ENCODE results near the gene ZNF823.

DNA sequence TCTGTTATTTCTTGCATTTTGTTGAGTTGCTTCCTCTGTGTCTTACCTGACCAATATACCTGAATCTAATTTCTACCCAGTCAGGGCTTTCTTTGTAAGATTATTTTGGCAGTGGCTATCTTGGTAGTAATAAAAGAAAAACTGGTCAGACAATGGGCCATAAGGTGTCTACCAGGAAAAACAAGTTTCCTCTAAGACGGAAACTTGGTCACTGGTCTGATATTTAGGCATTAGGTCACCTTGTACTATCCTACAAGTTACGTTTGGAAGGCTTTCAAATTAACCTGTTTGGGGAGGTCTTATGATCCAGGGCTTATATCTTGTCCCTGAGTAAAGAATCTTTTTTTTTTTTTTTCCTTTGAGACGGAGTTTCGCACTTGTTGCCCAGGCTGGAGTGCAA is 9.2 kb downstream of the ZNF823 start:
- TF ChIP-seq, protein P1, sequence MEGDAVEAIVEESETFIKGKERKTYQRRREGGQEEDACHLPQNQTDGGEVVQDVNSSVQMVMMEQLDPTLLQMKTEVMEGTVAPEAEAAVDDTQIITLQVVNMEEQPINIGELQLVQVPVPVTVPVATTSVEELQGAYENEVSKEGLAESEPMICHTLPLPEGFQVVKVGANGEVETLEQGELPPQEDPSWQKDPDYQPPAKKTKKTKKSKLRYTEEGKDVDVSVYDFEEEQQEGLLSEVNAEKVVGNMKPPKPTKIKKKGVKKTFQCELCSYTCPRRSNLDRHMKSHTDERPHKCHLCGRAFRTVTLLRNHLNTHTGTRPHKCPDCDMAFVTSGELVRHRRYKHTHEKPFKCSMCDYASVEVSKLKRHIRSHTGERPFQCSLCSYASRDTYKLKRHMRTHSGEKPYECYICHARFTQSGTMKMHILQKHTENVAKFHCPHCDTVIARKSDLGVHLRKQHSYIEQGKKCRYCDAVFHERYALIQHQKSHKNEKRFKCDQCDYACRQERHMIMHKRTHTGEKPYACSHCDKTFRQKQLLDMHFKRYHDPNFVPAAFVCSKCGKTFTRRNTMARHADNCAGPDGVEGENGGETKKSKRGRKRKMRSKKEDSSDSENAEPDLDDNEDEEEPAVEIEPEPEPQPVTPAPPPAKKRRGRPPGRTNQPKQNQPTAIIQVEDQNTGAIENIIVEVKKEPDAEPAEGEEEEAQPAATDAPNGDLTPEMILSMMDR (IDR thresholded peaks at IDR 0.05 in 4 of 5, conservative IDR thresholded peaks at IDR 0.05 in 1 of 5) = no peak
- no peak for TF ChIP-seq POLR2A (IDR thresholded peaks at IDR 0.05)

Data from gastrocnemius medialis (tissue), 4 donors.